ENCODE data around the gene CASP7. TPM values are rescaled to one million over a fixed set of nuclear protein-coding genes. Genes with fewer than 3 reads are reported as not detected.

Gene CASP7
- total RNA-seq, 4 donors from 2014 or later = 10.2 to 15.7 (median 11.6) TPM

- no peaks in the 10 kb centered on the region for H3K27me3 ChIP-seq
- H3K9me3 ChIP-seq = no peaks in the 10 kb centered on the region
- intact Hi-C loops (cut with DNase I) = loop anchor here (10.0 kb wide), 1 partner anchor 146 kb away; the partner anchor contains the start of genes DCLRE1A and NHLRC2
- no peak overlapping the region for H3K27ac ChIP-seq (replicated peaks in 1 of 4)
- 88% methylated on average over 6 of the region's 6 CpGs for WGBS
- TF ChIP-seq CTCF (IDR thresholded peaks at IDR 0.05) (no peak), POLR2A (IDR thresholded peaks at IDR 0.05; ENCODE audit: low read depth) (no peak), EP300 (IDR thresholded peaks at IDR 0.05) (no peak), POLR2AphosphoS5 (IDR thresholded peaks at IDR 0.05) (no peak)
- no peak for DNase-seq (ENCODE audit: extremely low spot score)
- H3K4me3 ChIP-seq = no peak overlapping the region
- H3K4me1 ChIP-seq = peaks cover 8 to 64% (median 57%) of the 10 kb centered on the region in 4 donors
- peaks cover 0 to 8% (median 3%) of the 10 kb centered on the region in 4 donors for H3K36me3 ChIP-seq
Measured at GRCh38 chr10:113708640-113709039, 28.9 kb downstream of the CASP7 start.

GRCh38 chr10:113709221-113709838 lies 29.6 kb downstream of the CASP7 start:
- 37% methylated on average over 8 of the region's 8 CpGs for WGBS
- H3K27ac ChIP-seq (replicated peaks in 1 of 4) = peak overlapping the region in 3 of 4 donors; percentile 12 to 51 (median 12)
- TF ChIP-seq POLR2A (IDR thresholded peaks at IDR 0.05; ENCODE audit: low read depth) = no peak
- peaks cover 8 to 64% (median 57%) of the 10 kb centered on the region in 4 donors for H3K4me1 ChIP-seq
- H3K9me3 ChIP-seq = no peaks in the 10 kb centered on the region
- no peak overlapping the region for H3K4me3 ChIP-seq
- DNase-seq (ENCODE audit: extremely low spot score) = no peak
- peaks cover 0 to 4% (median under 1%) of the 10 kb centered on the region in 4 donors for H3K36me3 ChIP-seq
- intact Hi-C loops (cut with DNase I) = loop anchor here (10.0 kb wide), 1 partner anchor 145 kb away; the partner anchor contains the start of genes DCLRE1A and NHLRC2
- H3K27me3 ChIP-seq = no peaks in the 10 kb centered on the region

- peak overlapping the region in 1 of 4 donors; percentile 10 for H3K27ac ChIP-seq (replicated peaks in 1 of 4)
- whole genome bisulfite sequencing = 59% methylated on average over 2 of the region's 2 CpGs
- H3K36me3 ChIP-seq = peaks cover 0 to 7% (median 5%) of the 10 kb centered on the region in 4 donors
- H3K4me1 ChIP-seq = peaks cover 8 to 54% (median 44%) of the 10 kb centered on the region in 4 donors
- no peak for TF ChIP-seq EP300 (IDR thresholded peaks at IDR 0.05)
- no peak for TF ChIP-seq POLR2A (IDR thresholded peaks at IDR 0.05; ENCODE audit: low read depth)
- no peak for TF ChIP-seq CTCF (IDR thresholded peaks at IDR 0.05)
- TF ChIP-seq POLR2AphosphoS5 (IDR thresholded peaks at IDR 0.05) = no peak
- no peak overlapping the region for H3K4me3 ChIP-seq
- no peak for DNase-seq (ENCODE audit: extremely low spot score)
- H3K9me3 ChIP-seq = no peaks in the 10 kb centered on the region
- H3K27me3 ChIP-seq = no peaks in the 10 kb centered on the region
- intact Hi-C loops (cut with DNase I) = no loop called here
Measured at GRCh38 chr10:113711142-113711541, 31.4 kb downstream of the CASP7 start.

- no peaks in the 10 kb centered on the region for H3K27me3 ChIP-seq
- WGBS = over 99% methylated on average over 3 of the region's 3 CpGs
Measured at GRCh38 chr10:113712024-113712423, 32.3 kb downstream of the CASP7 start.

More at GRCh38 chr10:113712024-113712423, 32.3 kb downstream of the CASP7 start:
- H3K27ac ChIP-seq (replicated peaks in 1 of 4) = no peak overlapping the region
- no peak overlapping the region for H3K4me3 ChIP-seq
- H3K4me1 ChIP-seq = peaks cover 8 to 45% (median 37%) of the 10 kb centered on the region in 4 donors
- peaks cover 0 to 7% (median 5%) of the 10 kb centered on the region in 4 donors for H3K36me3 ChIP-seq
- no peaks in the 10 kb centered on the region for H3K9me3 ChIP-seq
- TF ChIP-seq POLR2A (IDR thresholded peaks at IDR 0.05; ENCODE audit: low read depth) (no peak), POLR2AphosphoS5 (IDR thresholded peaks at IDR 0.05) (no peak), EP300 (IDR thresholded peaks at IDR 0.05) (no peak), CTCF (IDR thresholded peaks at IDR 0.05) (no peak)
- intact Hi-C loops (cut with DNase I) = no loop called here
- no peak for DNase-seq (ENCODE audit: extremely low spot score)
